HepG2 (cell line): ENCODE results near the gene MGAT5. TPM values are rescaled to one million over a fixed set of nuclear protein-coding genes. Genes with fewer than 3 reads are reported as not detected.

Experiments
- HNF4A ChIP-seq: sonication (generic); formaldehyde crosslinking; IDR thresholded peaks from 2 replicates; pipeline ENCODE4 v1.4.0; 2020; ENCODE audit warnings: missing genetic modification reagents
- HNRNPK ChIP-seq: fragments of 200-400 bp; formaldehyde crosslinking; IDR thresholded peaks from 2 replicates; pipeline ENCODE4 v1.6.1; 2018; ENCODE audit warnings: low read length, low read depth, moderate library complexity, mild to moderate bottlenecking; ENCODE audit not compliant: poor library complexity, severe bottlenecking
- SMARCC2 ChIP-seq: fragments of 450-650 bp; IDR thresholded peaks from 2 replicates; pipeline ENCODE4 v1.6.1; 2017; ENCODE audit warnings: antibody characterized with exemption, mild to moderate bottlenecking
- SPEN ChIP-seq: sonication (generic); formaldehyde crosslinking; IDR thresholded peaks from 2 replicates; pipeline ENCODE4 v1.5.1; 2020; ENCODE audit warnings: low read depth, mild to moderate bottlenecking, missing genetic modification reagents
- SRSF4 ChIP-seq: fragments of 200-400 bp; formaldehyde crosslinking; IDR thresholded peaks from one replicate; pipeline ENCODE4 v1.6.1; 2018; ENCODE audit warnings: mild to moderate bottlenecking, low read depth, low read length, moderate library complexity; ENCODE audit not compliant: poor library complexity, severe bottlenecking
- ZBTB38 ChIP-seq: sonication (generic); formaldehyde crosslinking; IDR thresholded peaks from 2 replicates; pipeline ENCODE4 v1.5.1; 2020; ENCODE audit warnings: mild to moderate bottlenecking, missing genetic modification reagents
- ZFX ChIP-seq: sonication (generic); formaldehyde crosslinking; IDR thresholded peaks from 2 replicates; pipeline ENCODE4 v1.4.0; 2020; ENCODE audit warnings: mild to moderate bottlenecking, low read depth, missing genetic modification reagents, moderate library complexity
- ZNF143 ChIP-seq: sonication (generic); formaldehyde crosslinking; IDR thresholded peaks from 2 replicates; pipeline ENCODE4 v1.4.0; 2020; ENCODE audit warnings: missing genetic modification reagents
- ZSCAN25 ChIP-seq: sonication (generic); formaldehyde crosslinking; IDR thresholded peaks from 2 replicates; pipeline ENCODE4 v1.8.0; 2022; ENCODE audit warnings: mild to moderate bottlenecking, missing genetic modification reagents
- polyA plus RNA-seq, 8 experiments: library from polyadenylated mRNA; depleted of rRNA in 3 of 8; stranded (reverse) in 7 of 8; unstranded in 1 of 8; fragments of >200 nt; fragmentation: Illumina TruSeq in 4 of 8; extraction: Trizol in 4 of 8; gene quantifications; 2 replicates each; pipeline versions ENCODE4 v1.2.1 to v1.2.3, GENCODE V29; 2011 to 2016; ENCODE audit warnings: low read depth in 4 of 8, missing spikeins in 1 of 8, mixed read lengths in 1 of 8; ENCODE audit not compliant: insufficient read depth in 1 of 8
- total RNA-seq, 5 experiments: library from RNA; depleted of rRNA; stranded (reverse); fragments of >200 nt; fragmentation: Illumina TruSeq; extraction: Trizol; gene quantifications; 2 replicates each; pipeline ENCODE4 v1.2.3, GENCODE V29; 2016; ENCODE audit warnings: low read depth in 1 of 5
- TF ChIP-seq, protein P1 (sequence below): sonication (generic); formaldehyde crosslinking; conservative IDR thresholded peaks from 2 replicates; pipeline ENCODE4 v1.8.0; 2022; ENCODE audit warnings: missing genetic modification reagents
- TF ChIP-seq, protein P2 (sequence below): sonication (generic); formaldehyde crosslinking; IDR thresholded peaks from 2 replicates; pipeline ENCODE4 v1.4.0; 2020; ENCODE audit warnings: missing genetic modification reagents, borderline replicate concordance

Gene MGAT5
- total and polyA plus RNA-seq, 2 of the 13 experiments (the other 11 are each of a cell fraction or from before 2014, with no cell fraction given): 33.1 to 60.2 TPM

DNA sequence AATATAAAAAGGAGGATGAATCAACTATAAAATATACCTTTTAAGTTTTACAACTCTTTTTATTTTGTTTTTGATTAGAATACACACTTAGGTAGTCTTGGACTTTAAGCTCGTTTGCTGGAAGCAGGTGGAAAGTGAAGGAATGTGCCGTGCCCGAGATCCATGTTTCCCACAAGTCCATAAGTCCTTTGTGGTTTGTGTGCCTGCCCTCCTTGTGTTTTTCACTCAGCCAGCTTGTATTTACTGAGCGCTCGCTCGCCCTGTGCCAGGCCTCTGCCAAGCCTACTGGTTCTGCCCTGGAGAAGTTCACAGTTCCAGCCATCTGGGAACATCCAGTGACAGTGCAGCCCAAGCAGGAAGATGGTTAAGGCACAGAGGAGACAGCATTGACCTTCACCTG lies 142.6 kb downstream of the MGAT5 start (continued):
- TF ChIP-seq, protein P1, sequence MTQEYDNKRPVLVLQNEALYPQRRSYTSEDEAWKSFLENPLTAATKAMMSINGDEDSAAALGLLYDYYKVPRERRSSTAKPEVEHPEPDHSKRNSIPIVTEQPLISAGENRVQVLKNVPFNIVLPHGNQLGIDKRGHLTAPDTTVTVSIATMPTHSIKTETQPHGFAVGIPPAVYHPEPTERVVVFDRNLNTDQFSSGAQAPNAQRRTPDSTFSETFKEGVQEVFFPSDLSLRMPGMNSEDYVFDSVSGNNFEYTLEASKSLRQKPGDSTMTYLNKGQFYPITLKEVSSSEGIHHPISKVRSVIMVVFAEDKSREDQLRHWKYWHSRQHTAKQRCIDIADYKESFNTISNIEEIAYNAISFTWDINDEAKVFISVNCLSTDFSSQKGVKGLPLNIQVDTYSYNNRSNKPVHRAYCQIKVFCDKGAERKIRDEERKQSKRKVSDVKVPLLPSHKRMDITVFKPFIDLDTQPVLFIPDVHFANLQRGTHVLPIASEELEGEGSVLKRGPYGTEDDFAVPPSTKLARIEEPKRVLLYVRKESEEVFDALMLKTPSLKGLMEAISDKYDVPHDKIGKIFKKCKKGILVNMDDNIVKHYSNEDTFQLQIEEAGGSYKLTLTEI (CRISPR knock-in tag): no peak
- TF ChIP-seq ZFX (CRISPR knock-in tag): no peak
- 0 out of 2 replicates have a peak, but pooled peaks have one; percentile 30 for TF ChIP-seq ZSCAN25 (CRISPR knock-in tag)
- TF ChIP-seq HNRNPK: no peak
- TF ChIP-seq ZBTB38 (CRISPR knock-in tag): 0 out of 2 replicates have a peak, but pooled peaks have one; percentile 29
- TF ChIP-seq HNF4A: peak; percentile 57; the same call in 1 of the 2 replicates
- TF ChIP-seq ZNF143 (CRISPR knock-in tag): no peak
- TF ChIP-seq, protein P2, sequence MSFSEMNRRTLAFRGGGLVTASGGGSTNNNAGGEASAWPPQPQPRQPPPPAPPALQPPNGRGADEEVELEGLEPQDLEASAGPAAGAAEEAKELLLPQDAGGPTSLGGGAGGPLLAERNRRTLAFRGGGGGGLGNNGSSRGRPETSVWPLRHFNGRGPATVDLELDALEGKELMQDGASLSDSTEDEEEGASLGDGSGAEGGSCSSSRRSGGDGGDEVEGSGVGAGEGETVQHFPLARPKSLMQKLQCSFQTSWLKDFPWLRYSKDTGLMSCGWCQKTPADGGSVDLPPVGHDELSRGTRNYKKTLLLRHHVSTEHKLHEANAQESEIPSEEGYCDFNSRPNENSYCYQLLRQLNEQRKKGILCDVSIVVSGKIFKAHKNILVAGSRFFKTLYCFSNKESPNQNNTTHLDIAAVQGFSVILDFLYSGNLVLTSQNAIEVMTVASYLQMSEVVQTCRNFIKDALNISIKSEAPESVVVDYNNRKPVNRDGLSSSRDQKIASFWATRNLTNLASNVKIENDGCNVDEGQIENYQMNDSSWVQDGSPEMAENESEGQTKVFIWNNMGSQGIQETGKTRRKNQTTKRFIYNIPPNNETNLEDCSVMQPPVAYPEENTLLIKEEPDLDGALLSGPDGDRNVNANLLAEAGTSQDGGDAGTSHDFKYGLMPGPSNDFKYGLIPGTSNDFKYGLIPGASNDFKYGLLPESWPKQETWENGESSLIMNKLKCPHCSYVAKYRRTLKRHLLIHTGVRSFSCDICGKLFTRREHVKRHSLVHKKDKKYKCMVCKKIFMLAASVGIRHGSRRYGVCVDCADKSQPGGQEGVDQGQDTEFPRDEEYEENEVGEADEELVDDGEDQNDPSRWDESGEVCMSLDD: no peak
- TF ChIP-seq SMARCC2: no peak
- TF ChIP-seq SRSF4: no peak
- TF ChIP-seq SPEN (CRISPR knock-in tag): 0 out of 2 replicates have a peak, but pooled peaks have one; percentile 26
